Measurements from ENCODE around the gene HMCN1.

DNA sequence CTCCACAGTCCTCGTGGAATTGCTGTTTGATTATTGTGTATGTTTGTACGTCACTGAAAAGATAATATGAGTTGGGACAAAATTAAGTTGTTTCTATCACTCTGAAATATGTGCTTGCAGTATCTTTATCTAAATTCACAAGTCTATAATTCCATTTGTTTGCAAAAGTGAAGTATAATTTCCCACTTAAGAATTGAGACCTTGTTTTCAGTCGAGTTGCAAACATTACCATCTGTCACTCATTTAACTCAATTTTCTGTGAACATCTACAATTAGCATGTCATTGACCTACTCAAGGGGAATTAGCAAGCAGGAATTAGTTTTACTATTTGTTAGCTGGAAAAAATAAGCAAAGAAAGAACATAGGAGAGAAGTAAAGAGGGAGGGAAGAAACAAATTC, 445.0 kb downstream of the HMCN1 start:
- TF ChIP-seq POLR2A (IDR thresholded peaks at IDR 0.05): no peak
- TF ChIP-seq, protein P1, sequence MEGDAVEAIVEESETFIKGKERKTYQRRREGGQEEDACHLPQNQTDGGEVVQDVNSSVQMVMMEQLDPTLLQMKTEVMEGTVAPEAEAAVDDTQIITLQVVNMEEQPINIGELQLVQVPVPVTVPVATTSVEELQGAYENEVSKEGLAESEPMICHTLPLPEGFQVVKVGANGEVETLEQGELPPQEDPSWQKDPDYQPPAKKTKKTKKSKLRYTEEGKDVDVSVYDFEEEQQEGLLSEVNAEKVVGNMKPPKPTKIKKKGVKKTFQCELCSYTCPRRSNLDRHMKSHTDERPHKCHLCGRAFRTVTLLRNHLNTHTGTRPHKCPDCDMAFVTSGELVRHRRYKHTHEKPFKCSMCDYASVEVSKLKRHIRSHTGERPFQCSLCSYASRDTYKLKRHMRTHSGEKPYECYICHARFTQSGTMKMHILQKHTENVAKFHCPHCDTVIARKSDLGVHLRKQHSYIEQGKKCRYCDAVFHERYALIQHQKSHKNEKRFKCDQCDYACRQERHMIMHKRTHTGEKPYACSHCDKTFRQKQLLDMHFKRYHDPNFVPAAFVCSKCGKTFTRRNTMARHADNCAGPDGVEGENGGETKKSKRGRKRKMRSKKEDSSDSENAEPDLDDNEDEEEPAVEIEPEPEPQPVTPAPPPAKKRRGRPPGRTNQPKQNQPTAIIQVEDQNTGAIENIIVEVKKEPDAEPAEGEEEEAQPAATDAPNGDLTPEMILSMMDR (IDR thresholded peaks at IDR 0.05): no peak

Measured in adrenal gland (tissue), 5 donors.